CD4-positive, alpha-beta T cell treated with Interferon gamma for 1 hour (primary cell): ENCODE data around the gene RDH16.
"Not testable (repeated sequence)": the region's sequence is repeated elsewhere in the genome, so short reads cannot be mapped to it uniquely, and the experiment has no call there.

ENCODE experiments used
- DNase-seq: peaks from one replicate; pipeline ENCODE4 v3.0.0-alpha.2; 2020

RDH16 gene

GRCh38 chr12:56916296-56916995, 41.0 kb downstream of the RDH16 start:
- DNase-seq: no peak

GRCh38 chr12:56914724-56915123, 42.7 kb downstream of the RDH16 start:
- DNase-seq: no peak

GRCh38 chr12:56914256-56914655, 43.2 kb downstream of the RDH16 start:
- DNase-seq: no peak

GRCh38 chr12:56909403-56909802, 48.0 kb downstream of the RDH16 start:
- DNase-seq: not testable (repeated sequence)

- no peak for DNase-seq
Measured at GRCh38 chr12:56908136-56908535, 49.3 kb downstream of the RDH16 start.

GRCh38 chr12:56905852-56906251, 51.6 kb downstream of the RDH16 start:
- no peak for DNase-seq

GRCh38 chr12:56903374-56903773, 54.0 kb downstream of the RDH16 start:
- no peak for DNase-seq
